Small intestine (tissue), 7 donors: ENCODE results near the gene FBXL13. TPM values are rescaled to one million over a fixed set of nuclear protein-coding genes. Genes with fewer than 3 reads are reported as not detected.
"Not testable (repeated sequence)": the region's sequence is repeated elsewhere in the genome, so short reads cannot be mapped to it uniquely, and the experiment has no call there.

Source experiments
- DNase-seq, 2 donors: peaks; one replicate each; pipeline versions ENCODE4 v3.0.0 to v3.0.0-alpha.2; 2013
- FAIRE-seq: peaks from 2 replicates; lab custom pipeline; 2012; peaks lifted over from hg19 to GRCh38; lab: Jason Lieb, UNC
- H3K27ac ChIP-seq, 3 donors: one replicate each; pipeline ENCODE4 v1.5.1; 2013; ENCODE audit warnings: low read length in 2 of 3, mild to moderate bottlenecking in 2 of 3, control low read depth in 1 of 3, inconsistent platforms in 1 of 3, low read depth in 1 of 3, moderate library complexity in 1 of 3
- H3K27me3 ChIP-seq, 3 donors: one replicate each; pipeline ENCODE4 v1.6.1; 2013; ENCODE audit warnings: low read length in 3 of 3, inconsistent platforms in 1 of 3; ENCODE audit not compliant: control insufficient read depth in 3 of 3, insufficient read depth in 3 of 3
- H3K36me3 ChIP-seq, 3 donors: one replicate each; pipeline ENCODE4 v1.6.1; 2013; ENCODE audit warnings: low read length in 3 of 3, inconsistent platforms in 1 of 3, low read depth in 1 of 3, mild to moderate bottlenecking in 1 of 3, moderate library complexity in 1 of 3; ENCODE audit not compliant: control insufficient read depth in 3 of 3, insufficient read depth in 2 of 3
- H3K4me1 ChIP-seq, 3 donors: one replicate each; pipeline ENCODE4 v1.6.1; 2013; ENCODE audit warnings: low read length in 2 of 3, inconsistent platforms in 1 of 3, low read depth in 1 of 3, mild to moderate bottlenecking in 1 of 3, moderate library complexity in 1 of 3; ENCODE audit not compliant: control insufficient read depth in 3 of 3, insufficient read depth in 2 of 3
- H3K4me3 ChIP-seq, 3 donors: one replicate each; pipeline ENCODE4 v1.5.1; 2013; ENCODE audit warnings: low read length in 3 of 3, control low read depth in 1 of 3, inconsistent platforms in 1 of 3, low read depth in 1 of 3, mild to moderate bottlenecking in 1 of 3, moderate library complexity in 1 of 3
- H3K9me3 ChIP-seq, 2 donors: one replicate each; pipeline ENCODE4 v1.6.1; 2013; ENCODE audit warnings: low read depth in 1 of 2, low read length in 1 of 2; ENCODE audit not compliant: control insufficient read depth in 2 of 2, insufficient read depth in 1 of 2
- WGBS, 3 donors: extraction: QIAGEN DNeasy Blood & Tissue Kit; methylation state at CpG; one replicate each; pipeline ENCODE4 v1.1.7; 2013; 5-methylcytosine and 5-hydroxymethylcytosine counted together
- polyA plus RNA-seq, 4 donors: library from polyadenylated mRNA; stranded (reverse) in 3 of 4; unstranded in 1 of 4; fragments of 200-250 nt in 3 of 4; fragments of 120-200 nt in 1 of 4; gene quantifications; one replicate each; pipeline versions ENCODE4 v1.2.1 to v1.2.3, GENCODE V29; 2013
- donor health status: healthy with polysubstance abuse.
- donor health status: control.
- donor health status: control.
- donor health status: Bipolar disorder and iron deficiency.
- donor health status: healthy.

Gene FBXL13
- polyA plus RNA-seq, 4 donors = 0.10 to 0.38 TPM; not detected in 2

- H3K36me3 ChIP-seq, H3K4me3 ChIP-seq, H3K27me3 ChIP-seq, DNase-seq, H3K27ac ChIP-seq, H3K9me3 ChIP-seq, FAIRE-seq, H3K4me1 ChIP-seq: not testable (repeated sequence)
Observed at GRCh38 chr7:102776217-102776616, 298.4 kb downstream of the FBXL13 start.

DNA sequence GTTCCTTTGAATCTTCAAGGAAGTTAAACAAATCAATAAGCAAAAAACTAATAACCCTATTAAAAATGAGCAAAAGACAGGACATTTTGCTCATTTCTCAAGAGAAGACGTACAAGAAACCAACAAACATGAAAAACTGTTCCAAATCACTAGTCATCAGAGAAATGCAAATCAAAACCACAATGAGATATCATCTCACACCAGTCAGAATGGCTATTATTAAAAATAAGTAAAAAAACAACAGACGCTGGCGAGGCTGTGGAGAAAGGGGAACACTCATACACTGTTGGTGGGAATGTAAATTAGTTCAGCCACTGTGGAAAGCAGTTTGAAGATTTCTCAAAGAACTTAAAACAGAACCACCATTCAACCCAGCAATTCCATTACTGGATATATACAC, 304.1 kb downstream of the FBXL13 start:
- FAIRE-seq, H3K4me1 ChIP-seq, DNase-seq, H3K27ac ChIP-seq, H3K36me3 ChIP-seq, H3K4me3 ChIP-seq, H3K27me3 ChIP-seq, H3K9me3 ChIP-seq: not testable (repeated sequence)
- WGBS, 3 donors = 90 to 97% (median 92%) methylated on average over 3 of the region's 3 CpGs

GRCh38 chr7:102769657-102770192, 304.9 kb downstream of the FBXL13 start:
- not testable (repeated sequence) for H3K4me3 ChIP-seq, H3K9me3 ChIP-seq, H3K4me1 ChIP-seq, FAIRE-seq, H3K27me3 ChIP-seq, DNase-seq, H3K27ac ChIP-seq, H3K36me3 ChIP-seq
- 90 to 100% (median 98%) methylated on average over 2 of the region's 3 CpGs for WGBS, 3 donors

DNA sequence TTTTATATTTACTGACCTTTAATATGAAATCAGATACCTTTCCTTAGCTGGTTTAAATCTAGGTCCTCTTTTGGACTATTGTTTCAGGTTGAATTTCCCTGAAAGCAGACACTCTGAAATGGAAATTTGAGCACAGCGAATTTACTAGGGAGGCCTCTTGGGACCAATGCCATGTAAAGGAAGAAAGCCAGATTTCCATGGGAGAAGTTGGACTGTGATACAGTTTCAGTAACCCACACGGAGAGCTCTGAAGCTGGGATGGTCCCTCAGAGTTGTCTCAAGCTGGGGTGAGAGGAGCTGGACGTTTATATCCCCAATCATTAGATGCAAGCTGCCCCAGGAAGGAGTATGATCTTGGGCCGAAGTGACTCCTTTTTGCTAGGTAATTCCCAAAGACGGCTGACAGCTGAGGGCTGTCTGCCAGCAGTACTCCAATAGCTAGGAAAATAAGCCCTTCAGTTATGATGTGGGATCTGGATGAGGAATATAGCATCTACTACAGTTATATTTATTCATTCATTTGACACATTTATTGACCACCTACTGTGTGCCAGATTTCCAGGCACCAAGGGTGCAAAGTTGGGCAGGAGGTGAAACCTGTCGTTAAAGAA, 311.2 kb downstream of the FBXL13 start:
- not testable (repeated sequence) for H3K27ac ChIP-seq, DNase-seq, FAIRE-seq, H3K36me3 ChIP-seq, H3K4me3 ChIP-seq, H3K27me3 ChIP-seq, H3K9me3 ChIP-seq, H3K4me1 ChIP-seq
- 69 to 86% (median 83%) methylated on average over 5 to 6 of the region's 6 CpGs for WGBS, 3 donors

Other genes starting within 250 kb of the FBXL13 start
- 10 to 100 TPM in 1 of 4 donors, under 1 TPM in 2, not detected in 1; 0.27 to 19.9 (median 0.61) TPM for gene LRRC17, start 161.8 kb downstream of the FBXL13 start, polyA plus RNA-seq
- gene ARMC10, start 344 bp upstream of the FBXL13 start, polyA plus RNA-seq = 10 to 100 TPM in 3 of 4 donors, 1 to 10 TPM in 1; 8.9 to 33.5 (median 17.4) TPM
- 10 to 100 TPM in 3 of 4 donors, 1 to 10 TPM in 1; 8.9 to 62.0 (median 18.1) TPM for gene NAPEPLD, start 74.3 kb upstream of the FBXL13 start, polyA plus RNA-seq
- gene PMPCB, start 222.6 kb upstream of the FBXL13 start, polyA plus RNA-seq = 10 to 100 TPM; 53.8 to 89.2 (median 60.9) TPM